GM11168 (cell line): ENCODE measurements around the gene IGBP1.
"Not testable (repeated sequence)": the region's sequence is repeated elsewhere in the genome, so short reads cannot be mapped to it uniquely, and the experiment has no call there.

ENCODE experiments used
- in situ Hi-C: fragments of 300-500 bp; cut with MboI; formaldehyde crosslinking; loops from one replicate; pipeline ENCODE4 v1.12.0; 2022; ENCODE audit warnings: low sequenced_read_pairs; ENCODE audit not compliant: unreplicated experiment

Gene IGBP1

DNA sequence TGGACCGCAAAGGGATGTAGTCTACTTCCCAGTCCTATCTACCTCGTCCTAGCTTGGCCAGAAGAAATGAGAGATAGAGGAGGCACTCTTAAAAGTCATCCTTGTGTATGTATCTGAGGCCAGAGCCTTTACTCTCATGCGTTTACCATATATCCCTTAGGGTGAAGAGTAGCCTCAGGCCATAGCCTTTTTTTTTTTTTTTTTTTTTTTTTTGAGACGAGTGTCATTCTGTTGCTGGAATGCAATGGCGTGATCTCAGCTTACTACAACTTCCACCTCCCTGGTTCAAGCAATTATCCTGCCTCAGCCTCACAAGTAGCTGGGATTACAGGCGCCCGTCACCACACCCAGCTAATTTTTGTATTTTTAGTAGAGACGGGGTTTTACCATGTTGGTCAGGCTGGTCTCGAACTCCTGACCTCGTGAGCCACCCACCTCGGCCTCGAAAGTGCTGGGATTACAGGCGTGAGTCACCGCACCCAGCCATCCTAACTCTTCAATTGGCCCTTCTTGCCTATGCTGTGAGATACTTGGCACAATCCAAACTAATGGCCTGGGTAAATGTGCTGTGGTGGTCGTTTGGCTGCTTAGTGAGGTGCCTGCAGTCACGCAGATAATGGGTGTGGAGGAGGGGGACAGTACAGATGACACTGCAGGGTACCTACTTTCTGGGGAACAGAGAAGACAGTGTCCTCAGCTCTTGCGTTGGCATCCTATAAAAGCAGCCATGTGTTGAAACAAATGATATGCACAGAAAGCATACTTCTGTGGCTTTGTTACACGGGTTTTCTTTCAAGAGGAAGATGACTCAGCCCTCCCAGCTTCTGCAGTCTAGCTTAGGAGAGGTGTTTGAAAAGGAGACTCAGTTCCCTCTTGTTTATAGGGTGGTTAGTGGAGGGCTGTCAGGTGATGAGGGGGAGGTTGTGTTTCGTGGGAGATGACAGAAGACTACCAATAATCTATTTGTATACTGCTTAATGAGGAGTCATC is 33.6 kb downstream of the IGBP1 start:
- in situ Hi-C loops = loop anchor here (25.0 kb wide), 1 partner anchor 245 kb away; the partner anchor contains the start of gene GDPD2

DNA sequence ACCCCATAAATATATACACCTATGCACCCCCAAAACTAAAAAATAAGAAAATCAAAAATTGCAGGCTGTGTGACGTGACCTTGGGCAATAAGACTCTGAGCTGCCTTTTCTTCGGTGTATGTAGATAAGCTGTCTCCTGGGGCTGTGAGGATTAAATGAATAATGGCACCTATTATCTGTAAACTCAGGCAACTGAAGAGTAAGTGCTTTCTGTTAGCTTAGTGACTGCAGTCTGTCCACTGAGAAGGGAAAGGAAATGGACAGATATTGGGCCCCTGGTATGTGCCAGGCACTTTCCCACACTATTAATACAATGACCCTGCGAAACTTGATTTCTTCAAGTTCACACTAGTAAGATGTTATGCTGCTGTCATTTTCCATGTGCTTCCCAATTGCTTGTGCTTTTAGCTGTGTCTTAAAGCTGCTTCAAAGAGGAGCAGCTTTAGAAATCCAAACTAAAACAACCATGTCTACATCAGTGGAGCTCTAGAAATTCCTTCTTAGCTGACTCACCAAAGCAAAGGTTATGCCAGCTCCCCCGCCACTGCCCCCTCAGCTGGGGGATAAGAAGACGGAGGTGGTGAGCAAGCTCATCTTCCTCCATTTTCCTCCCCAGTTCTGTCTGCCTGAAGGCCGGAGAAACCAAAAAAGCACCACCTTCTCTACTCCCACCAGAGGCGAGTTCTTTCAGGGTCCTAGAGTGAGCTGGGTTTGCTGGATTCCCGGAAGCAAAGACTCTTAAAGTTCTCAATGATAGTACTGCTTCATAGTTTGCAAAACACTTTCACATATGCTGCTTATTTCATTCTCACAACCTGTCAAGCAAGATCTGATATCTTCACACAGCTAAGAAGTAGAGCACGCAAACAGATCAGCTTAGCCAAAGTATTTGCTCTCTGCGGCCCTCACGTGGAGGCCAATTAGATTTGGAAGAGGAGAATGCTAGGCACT is 35.3 kb downstream of the IGBP1 start:
- in situ Hi-C loops = loop anchor here (25.0 kb wide), 1 partner anchor 244 kb away; the partner anchor contains the start of gene GDPD2

DNA sequence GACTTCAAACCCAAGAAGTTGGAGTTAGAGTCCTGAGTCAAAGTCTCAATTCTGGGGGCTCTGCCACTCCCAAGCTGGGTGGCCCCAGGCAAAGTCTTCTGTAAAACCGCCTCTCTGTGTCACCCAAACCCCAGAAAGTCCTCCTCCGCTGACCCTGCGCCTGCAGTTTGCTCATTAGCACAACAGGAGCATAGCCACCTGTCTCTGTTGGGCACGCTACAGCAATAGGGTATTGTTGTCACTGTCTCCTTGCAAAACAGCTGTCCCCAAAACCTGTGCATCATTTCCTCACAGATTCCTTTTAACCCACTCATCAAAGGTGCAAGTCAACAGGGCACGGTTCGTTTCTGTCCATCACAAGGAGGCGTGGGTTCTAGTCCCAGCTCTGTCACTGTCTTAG is 36.0 kb downstream of the IGBP1 start:
- in situ Hi-C loops = loop anchor here (25.0 kb wide), 1 partner anchor 243 kb away; the partner anchor contains the start of gene GDPD2

DNA sequence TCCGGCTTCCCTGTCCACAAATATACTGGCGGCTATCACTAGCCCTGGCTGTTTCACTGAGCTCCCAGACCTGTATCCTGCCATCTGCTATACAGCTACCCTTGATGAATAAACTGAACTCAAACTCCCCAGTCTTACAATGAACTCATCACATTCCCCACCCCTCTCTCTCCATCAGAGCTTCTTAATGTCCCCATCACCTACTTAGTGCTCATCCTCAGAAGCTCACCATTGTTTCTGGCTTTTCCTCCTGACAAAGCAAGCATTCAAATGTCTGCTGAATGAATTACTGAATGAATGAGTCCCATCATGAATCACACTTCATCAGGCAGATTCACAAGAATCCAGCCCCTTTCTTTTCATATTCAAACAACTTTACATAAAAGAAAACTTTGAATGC is 38.4 kb downstream of the IGBP1 start:
- in situ Hi-C loops = loop anchor here (25.0 kb wide), 1 partner anchor 241 kb away; the partner anchor contains the start of gene GDPD2

DNA sequence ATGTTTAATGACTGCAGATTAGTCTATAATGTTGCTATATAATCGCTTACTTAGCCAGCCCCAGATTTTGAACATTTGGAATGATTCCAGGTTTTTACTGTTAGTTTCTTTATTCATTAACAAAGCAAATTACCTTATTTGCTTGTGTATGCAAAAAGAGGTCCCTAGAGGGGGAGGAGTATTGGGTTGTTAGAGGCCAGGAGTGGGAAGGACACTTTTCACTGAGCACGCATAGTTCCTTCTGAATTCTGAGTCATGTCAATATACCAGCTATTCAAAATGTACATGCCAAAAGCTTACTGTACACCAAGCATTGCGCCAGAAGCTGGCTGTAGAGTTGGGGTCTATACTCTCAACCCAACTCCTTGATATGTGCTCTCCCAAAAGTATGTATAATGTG is 39.0 kb downstream of the IGBP1 start:
- in situ Hi-C loops = loop anchor here (25.0 kb wide), 1 partner anchor 240 kb away; the partner anchor contains the start of gene GDPD2

DNA sequence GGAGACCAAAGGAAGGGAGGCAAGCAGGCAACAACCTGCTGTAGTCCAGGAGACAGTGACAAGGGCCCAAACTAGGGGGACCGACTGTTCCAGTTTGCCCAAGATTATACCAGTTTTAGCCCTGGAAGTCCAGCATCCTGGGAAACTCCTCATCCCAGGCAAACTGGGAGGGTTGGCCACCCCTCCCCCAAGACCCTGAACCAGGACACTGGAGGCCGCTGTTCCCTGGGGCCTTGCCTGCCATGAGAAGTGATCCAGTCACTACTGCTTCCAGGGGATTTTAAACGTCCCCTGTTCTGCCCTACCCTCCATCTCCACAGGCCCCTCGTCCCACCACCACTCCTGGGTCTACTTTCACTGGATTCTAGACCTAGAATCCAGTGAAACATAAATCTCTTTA is 39.7 kb downstream of the IGBP1 start:
- in situ Hi-C loops = loop anchor here (25.0 kb wide), 1 partner anchor 239 kb away; the partner anchor contains the start of gene GDPD2

DNA sequence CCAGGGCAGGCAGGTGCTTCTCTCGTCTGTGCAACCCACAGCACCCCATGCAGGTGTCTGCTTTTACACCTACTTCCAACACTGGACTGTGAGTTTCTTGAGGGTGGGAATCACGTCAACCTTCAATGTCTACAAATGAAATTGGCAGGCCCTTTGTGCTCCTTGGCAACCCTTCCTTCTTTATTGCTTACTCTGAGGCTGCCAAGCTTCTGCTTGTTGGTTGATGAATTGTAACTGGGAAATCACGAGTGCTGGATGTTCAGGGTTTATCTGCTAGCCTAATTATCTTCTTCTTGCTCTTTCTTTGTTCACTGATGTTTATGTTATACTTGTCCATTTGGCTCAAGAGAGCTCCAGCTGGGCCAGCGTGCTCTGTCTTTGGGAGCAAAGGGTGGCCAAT is 41.5 kb downstream of the IGBP1 start:
- in situ Hi-C loops = loop anchor here (25.0 kb wide), 1 partner anchor 238 kb away; the partner anchor contains the start of gene GDPD2

DNA sequence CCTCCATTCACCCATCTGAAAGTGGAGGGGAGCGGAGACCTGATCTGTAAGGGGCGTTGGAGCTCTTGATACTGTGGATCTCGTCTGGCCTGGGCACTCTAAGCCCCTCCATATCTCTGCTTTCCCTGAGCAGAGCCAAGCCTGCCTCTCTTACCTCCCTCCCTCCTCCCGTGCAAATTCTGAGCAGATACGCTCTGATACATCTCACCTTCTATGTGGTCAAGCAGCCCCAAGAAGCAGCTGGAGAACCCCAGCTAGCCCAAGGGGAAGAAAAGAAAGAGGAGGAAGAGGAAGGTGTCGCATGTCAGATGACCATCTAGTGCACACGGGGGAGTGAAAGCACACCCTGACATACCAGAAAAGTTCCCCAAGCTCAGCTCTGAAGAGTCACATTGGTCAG is 42.1 kb downstream of the IGBP1 start:
- in situ Hi-C loops = no loop called here

DNA sequence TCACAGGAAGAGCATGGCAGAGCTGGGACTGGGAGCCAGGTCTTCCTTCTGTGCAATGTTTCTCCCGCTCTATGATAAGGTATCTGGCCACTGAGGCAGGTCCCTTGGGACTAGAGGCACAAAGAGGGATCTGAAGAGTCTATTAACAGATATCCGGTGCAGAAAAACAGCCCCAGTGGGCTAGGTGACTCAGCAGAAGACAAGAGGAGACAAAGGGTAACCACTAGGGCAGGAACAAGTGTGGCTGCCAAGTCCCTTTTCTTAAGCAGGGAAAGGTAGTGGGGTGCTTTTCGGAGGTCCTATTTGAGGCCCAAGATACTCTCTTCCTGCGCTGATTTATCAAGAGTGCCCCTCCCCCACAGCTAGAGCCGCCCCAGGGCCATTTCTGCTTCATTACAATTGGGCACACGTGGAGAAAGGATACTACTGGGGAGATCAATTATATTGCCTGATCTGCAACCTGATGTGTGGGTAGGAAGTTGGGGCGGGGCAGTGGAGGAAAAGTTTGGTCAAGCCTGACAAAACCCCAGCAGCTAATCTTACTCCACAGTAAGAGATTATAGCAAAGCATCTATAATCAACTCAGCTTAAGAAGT is 43.8 kb downstream of the IGBP1 start, which contains the start of gene DGAT2L6:
DGAT2L6 (plus strand) TSS at position 546 of the 596 bp plus-strand sequence. CDS start 100 bp downstream, outside the sequence.
- in situ Hi-C loops = no loop called here

DNA sequence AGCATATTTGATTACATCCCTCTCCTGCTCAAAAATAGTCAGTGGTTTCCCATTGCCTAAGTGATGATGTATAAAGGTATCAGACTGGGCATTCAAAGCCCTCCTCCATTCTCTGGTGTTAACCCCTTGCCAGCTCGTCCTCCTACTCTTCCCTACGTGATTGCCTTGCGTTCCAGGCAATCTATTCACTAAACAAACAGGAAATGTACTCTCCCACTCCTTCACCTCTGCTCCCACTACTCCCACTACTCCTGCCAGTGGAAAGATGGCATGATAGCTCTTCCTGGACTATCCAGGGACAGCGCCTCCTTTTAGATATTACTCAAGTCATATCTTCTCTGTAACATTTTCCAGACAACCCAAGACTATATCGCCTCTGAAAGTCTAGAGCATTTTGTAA is 49.8 kb downstream of the IGBP1 start:
- in situ Hi-C loops = no loop called here

DNA sequence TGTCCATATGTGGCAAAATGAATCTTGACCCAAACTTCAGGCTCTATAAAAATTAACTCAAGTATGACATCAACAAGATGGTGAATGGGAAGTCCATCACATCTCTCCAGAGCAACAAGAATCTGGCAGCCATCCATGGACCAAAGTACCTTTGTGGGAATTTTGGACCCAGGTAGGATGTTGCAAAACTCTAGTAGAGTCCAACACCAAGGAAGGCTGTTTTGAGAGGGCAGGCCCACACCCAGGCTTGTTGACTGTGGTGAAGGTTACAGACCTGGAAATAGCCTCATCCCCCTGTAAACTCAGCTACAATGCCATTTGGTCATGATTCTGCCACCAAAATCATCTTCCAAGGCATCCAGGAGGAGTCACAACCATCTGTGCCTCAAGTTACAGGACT is 57.0 kb downstream of the IGBP1 start:
- in situ Hi-C loops = no loop called here

DNA sequence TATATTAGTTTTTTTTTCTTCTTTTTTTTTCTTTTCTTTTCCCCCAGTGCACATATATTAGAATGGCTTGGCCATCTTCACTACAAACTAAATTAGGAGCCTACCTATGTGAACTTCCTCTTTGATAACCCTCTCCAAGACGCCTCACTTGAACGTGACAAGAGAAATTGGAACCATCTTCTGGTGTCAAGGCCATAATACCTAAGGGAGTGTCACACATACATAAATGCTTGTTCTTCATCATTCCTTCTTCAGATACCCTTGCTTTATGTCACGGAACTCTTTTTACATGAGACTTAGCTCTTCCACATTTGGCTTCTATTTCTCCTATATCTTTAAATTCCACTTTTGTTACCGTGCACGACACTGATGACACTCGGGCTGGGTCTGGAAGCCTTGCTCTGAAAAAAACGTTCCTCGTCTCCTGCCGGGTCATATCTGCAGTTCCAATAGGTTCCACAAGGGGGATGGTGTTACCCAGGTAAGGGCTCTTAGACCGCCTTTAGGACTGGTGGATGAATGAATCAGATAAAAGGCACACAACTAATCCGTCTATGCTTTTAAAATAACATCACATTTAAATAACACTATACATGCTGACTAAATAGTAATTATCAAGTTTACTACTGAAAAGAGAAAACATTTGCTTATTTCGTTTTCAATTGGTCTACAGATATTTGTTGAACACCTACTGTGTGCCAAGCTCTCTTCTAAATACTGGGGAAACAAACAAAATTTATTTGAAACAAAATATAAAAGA is 63.9 kb downstream of the IGBP1 start:
- in situ Hi-C loops = no loop called here

DNA sequence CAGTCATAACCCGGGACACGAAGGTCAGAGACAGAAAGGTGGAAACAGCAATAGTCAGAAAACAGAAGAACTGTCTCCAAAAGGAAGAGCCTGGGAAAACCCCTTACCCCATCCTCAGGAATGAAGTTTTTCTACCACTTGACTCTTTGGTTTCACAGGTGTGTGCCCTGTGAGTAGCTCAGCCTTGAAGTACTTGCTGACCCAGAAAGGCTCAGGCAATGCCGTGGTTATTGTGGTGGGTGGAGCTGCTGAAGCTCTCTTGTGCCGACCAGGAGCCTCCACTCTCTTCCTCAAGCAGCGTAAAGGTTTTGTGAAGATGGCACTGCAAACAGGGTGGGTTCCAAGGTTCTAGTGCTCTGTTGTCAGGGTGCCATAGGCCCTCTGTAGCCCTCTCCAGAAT is 68.5 kb downstream of the IGBP1 start:
- in situ Hi-C loops = no loop called here

DNA sequence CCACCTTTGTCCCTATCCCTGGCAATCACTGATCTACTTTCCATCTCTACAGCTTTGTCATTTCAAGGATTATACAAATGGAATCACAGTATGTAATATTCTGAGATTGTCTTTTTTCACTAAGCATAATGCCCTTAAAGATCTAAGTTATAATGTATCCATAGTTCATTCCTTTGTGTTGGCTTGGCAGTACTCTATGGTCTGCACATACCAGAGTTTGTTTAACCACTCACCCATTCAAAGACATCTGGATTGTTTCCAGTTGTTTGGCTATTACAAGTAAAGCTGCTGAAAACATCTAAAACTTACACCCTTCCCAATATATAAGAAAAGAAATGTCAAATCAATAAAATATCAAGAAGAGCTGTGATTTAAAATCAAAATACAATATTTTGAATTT is 75.2 kb downstream of the IGBP1 start:
- in situ Hi-C loops = no loop called here

DNA sequence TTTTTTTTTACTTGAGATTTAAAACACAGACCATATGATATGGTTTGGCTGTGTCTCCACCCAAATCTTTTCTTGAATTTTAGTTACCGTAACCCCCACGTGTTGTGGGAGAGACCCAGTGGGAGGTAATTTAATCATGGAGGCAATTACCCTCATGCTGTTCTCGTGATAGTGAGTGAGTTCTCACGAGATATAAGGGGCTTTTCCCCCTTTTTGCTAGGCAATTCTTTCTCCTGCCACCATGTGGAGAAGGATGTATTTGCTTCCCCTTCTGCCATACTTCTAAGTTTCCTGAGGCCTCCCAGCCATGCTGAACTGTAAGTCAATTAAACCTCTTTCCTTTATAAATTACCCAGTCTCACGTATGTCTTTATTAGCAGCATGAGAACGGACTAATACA is 76.3 kb downstream of the IGBP1 start:
- in situ Hi-C loops = not testable (repeated sequence)
